LNCaP clone FGC (cell line): ENCODE results near the gene HOXD4.

Source experiments
- DNase-seq: peaks from one replicate; pipeline ENCODE4 v3.0.0-alpha.2; 2011; ENCODE audit warnings: low read depth
- H3K4me3 ChIP-seq: 2 replicates; pipeline ENCODE4 v1.5.1; 2011; ENCODE audit warnings: mild to moderate bottlenecking, low read depth, low read length, control low read depth
- TF ChIP-seq, protein P1 (sequence below): IDR thresholded peaks from 2 replicates; pipeline ENCODE4 v1.5.1; 2012; ENCODE audit warnings: mild to moderate bottlenecking; ENCODE audit not compliant: control insufficient read depth, insufficient read depth; ENCODE audit errors: extremely low read depth

The HOXD4 gene

GRCh38 chr2:176146645-176147044, 4.7 kb upstream of the HOXD4 start:
- TF ChIP-seq, protein P1, sequence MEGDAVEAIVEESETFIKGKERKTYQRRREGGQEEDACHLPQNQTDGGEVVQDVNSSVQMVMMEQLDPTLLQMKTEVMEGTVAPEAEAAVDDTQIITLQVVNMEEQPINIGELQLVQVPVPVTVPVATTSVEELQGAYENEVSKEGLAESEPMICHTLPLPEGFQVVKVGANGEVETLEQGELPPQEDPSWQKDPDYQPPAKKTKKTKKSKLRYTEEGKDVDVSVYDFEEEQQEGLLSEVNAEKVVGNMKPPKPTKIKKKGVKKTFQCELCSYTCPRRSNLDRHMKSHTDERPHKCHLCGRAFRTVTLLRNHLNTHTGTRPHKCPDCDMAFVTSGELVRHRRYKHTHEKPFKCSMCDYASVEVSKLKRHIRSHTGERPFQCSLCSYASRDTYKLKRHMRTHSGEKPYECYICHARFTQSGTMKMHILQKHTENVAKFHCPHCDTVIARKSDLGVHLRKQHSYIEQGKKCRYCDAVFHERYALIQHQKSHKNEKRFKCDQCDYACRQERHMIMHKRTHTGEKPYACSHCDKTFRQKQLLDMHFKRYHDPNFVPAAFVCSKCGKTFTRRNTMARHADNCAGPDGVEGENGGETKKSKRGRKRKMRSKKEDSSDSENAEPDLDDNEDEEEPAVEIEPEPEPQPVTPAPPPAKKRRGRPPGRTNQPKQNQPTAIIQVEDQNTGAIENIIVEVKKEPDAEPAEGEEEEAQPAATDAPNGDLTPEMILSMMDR = no peak

DNA sequence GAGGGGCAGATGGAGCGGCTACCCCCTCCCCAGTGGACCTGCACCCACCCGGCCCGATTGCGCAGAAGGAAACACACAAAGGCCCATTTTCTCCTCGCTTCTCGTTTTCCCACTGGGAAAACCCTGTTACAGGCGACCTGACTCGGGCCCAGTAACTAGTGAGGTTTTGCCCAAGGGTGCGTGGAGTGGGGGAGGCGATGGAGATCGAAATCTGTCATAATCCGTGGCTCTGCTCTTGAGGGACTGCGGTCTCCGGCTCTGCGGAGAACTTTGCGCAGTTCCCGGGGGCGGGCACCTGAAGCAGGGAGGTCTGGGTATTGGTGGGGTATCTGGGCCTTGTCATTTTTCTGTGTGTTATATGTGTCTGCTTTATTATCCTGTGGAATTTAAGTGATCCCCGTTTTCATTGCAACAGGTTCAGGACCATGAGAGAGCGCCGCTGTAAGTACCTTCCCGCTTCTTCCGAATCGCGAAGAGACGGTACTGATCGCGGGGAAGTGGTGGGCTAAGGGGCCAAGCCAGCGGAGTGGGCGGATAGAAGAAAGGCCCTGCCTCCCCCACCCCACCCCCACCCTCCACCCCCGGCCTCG, 4.0 kb upstream of the HOXD4 start:
- no peak for DNase-seq
- H3K4me3 ChIP-seq = no peak overlapping the region
- TF ChIP-seq, protein P1 = no peak

More at GRCh38 chr2:176146645-176147044, 4.7 kb upstream of the HOXD4 start:
- no peak overlapping the region for H3K4me3 ChIP-seq
- DNase-seq = no peak

DNA sequence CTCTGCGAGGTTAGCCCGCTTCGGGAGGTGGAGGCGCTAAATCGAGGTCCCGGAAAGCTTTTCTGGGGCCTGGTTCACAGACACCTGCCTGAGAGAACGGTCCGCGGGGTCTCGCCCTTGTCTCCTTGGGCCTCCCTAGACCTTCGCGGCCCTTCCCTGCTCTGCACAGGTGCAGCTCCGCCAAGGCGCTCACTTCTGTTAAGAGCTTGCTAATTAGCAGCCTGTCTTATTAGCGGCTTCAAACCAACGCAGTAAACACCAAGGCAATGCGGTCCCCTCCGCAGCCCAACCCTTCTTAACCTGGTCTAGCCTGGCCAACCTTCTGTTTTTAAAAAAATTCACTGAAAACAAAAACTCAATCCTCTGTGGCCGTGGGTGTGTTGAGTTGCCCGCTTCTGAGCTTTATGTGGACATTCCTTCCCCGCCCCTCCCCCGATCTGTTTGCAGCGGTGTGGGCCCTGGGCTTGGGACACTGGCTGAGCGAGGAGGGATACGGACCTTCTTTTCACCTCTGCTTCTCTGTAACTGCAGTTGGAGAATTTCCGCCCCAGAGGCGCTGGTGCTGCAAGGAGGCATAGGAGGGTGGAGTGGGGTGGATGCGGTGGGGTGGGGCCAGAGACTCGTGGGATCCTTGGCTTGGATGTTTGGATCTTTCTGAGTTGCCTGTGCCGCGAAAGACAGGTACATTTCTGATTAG, 3.4 kb upstream of the HOXD4 start:
- TF ChIP-seq, protein P1 = no peak
- no peak for DNase-seq
- no peak overlapping the region for H3K4me3 ChIP-seq

DNA sequence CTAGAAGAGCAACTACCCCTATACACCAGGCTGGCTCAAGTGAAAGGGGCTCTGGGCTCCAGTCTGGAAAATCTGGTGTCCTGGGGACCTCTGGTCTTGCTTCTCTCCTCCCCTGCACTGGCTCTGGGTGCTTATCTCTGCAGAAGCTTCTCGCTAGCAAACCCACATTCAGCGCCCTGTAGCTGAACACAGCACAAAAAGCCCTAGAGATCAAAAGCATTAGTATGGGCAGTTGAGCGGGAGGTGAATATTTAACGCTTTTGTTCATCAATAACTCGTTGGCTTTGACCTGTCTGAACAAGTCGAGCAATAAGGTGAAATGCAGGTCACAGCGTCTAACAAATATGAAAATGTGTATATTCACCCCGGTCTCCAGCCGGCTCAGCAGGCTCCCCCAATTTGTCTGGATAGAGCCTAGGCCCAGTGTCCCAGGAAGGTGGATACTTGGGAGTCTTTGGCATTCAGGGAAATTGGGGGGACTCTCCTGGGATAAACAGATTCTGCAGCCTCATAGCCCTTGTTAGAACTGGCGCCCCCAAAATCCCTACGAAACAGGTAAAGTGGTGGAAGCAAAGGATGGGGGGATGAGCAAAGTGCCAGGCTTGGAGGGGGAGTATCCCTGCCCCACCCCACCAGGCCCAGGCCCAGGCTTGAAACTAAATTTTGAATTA, 2.5 kb upstream of the HOXD4 start:
- no peak overlapping the region for H3K4me3 ChIP-seq
- TF ChIP-seq, protein P1 = no peak
- no peak for DNase-seq

DNA sequence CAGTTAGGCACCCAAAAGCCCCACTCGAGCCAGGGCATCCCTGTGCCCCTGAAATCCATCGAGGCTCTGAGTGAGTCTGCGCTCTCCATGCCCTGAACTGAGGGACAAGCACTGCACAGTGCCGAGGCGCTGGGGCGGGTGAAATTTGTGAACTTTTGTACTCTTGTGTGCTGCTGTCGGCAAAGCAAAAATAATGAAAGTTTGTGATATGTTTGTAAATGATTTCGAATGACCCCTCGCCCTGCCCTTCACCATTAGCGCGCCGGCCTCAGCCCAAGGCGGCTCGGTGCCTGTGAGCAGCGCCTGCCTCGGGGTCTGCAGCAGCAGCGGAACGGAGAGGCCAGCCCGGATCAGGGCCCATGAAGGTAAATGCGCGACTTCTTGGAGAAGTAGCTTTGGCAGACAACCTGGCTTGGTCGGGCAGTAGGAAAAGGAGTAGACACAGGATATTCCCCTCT, 1.8 kb upstream of the HOXD4 start:
- no peak overlapping the region for H3K4me3 ChIP-seq
- TF ChIP-seq, protein P1 = no peak
- no peak for DNase-seq

DNA sequence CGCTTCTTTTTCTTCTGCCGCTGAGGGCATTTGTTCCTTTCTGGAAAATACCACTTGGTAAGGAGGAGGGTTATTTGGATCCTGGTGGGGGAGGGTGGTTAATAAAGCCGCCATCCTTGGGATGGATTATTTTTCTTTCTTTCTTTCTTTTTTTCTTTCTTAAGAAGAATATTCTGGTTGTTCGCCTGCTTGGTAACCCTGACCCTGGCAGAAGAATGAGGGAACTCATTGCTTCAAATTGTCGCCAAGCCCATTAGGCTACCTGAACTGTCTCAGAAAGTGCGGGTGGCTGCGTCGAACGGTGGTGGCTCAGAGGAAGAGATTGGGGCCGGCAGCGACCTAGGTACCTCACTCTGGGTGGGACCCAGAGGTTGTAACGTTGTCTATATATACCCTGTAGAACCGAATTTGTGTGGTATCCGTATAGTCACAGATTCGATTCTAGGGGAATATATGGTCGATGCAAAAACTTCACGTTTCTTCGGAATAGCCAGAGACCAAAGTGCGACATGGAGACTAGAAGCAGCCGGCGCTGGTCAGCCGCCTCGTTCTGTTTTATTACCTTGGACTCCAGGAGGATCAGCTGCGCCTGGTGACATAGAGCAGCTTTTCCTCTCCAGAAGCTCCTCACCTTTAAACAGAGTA, 1.3 kb upstream of the HOXD4 start:
- H3K4me3 ChIP-seq = no peak overlapping the region
- DNase-seq = no peak
- TF ChIP-seq, protein P1 = no peak
